Activated CD8-positive, alpha-beta T cell treated with anti-CD3 and anti-CD28 coated beads, Interleukin-2, amount 10 ng/mL, durations not matched to agents 7 days and 5 days (primary cell): ENCODE data around the gene PLXNC1. TPM values are rescaled to one million over a fixed set of nuclear protein-coding genes. Genes with fewer than 3 reads are reported as not detected.
A peak's percentile ranks its signal among the peaks of the same experiment; 100 is the strongest.

Experiments used
- ATAC-seq: fragments of 150-1000 bp; cut with Tn5 transposase; one replicate; pipeline ENCODE4 v1.10.0; 2021; ENCODE audit warnings: moderate library complexity
- CTCF ChIA-PET: fragments of 350-600 bp; sonication (Branson Sonifier 250); formaldehyde crosslinking; loops from one replicate; lab custom pipeline; 2021; ENCODE audit warnings: antibody characterized with exemption; lab: Charles Lee
- POLR2A ChIA-PET: fragments of 350-600 bp; sonication (Branson Sonifier 250); formaldehyde crosslinking; loops from one replicate; lab custom pipeline; 2021; ENCODE audit warnings: antibody characterized with exemption; lab: Charles Lee
- DNase-seq: peaks from one replicate; pipeline ENCODE4 v3.0.0-alpha.2; 2020
- H3K27ac Mint-ChIP-seq: one replicate; pipeline ENCODE4 v1.8.0; 2021; ENCODE audit warnings: mild to moderate bottlenecking, mixed read lengths
- H3K27me3 Mint-ChIP-seq: one replicate; pipeline ENCODE4 v1.8.0; 2021; ENCODE audit warnings: low read depth, mixed read lengths
- H3K36me3 Mint-ChIP-seq: one replicate; pipeline ENCODE4 v1.8.0; 2021; ENCODE audit warnings: low read depth, mixed read lengths
- H3K4me1 Mint-ChIP-seq: one replicate; pipeline ENCODE4 v1.8.0; 2021; ENCODE audit warnings: low read depth, mixed read lengths
- H3K4me3 Mint-ChIP-seq: one replicate; pipeline ENCODE4 v1.8.0; 2021; ENCODE audit warnings: mild to moderate bottlenecking, mixed read lengths
- H3K9me3 Mint-ChIP-seq: one replicate; pipeline ENCODE4 v1.8.0; 2022; ENCODE audit warnings: mixed read lengths; ENCODE audit not compliant: insufficient read depth
- total RNA-seq, 2 experiments: library from RNA; stranded (reverse); gene quantifications; one replicate each; pipeline ENCODE4 v1.2.3, GENCODE V29; 2021

Gene PLXNC1
- total RNA-seq, 2 experiments from 2014 or later: 43.8 to 45.6 TPM

DNA sequence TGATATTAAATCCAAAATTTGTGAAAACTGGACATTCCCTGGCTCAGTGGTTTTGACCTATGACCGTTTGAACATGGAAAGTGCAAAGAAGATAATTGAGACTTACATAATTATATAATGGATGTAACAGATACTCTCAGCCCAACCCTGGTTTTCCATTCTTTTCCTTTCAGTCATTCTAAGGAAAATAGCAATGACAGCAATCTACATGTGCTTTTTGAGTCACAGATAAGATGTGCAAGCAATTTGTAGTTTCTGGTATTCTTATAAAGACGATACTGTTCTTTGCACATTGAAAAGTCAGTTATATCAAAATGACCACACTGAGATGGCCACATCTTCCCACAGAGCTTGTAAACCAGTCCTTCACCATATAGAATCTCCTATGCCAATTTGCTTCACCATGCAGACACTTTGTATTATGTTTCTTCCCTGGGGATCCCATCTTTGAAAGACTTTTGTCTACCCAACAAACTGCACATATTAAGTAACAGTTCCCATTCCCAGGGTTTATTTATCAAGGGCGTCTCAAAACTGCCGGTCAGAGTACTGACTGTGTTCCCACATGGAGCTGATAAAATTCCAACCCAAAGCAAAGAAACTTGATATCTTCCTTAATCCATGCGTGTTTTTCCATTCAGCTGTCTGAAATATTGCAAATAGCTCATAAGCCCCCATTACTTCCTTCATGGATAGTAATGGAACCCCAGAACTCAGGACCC lies 34.8 kb downstream of the PLXNC1 start:
- Mint-ChIP-seq H3K9me3 (peaks cover 4% of the 10 kb centered on the region), H3K4me1 (peaks cover 29% of the 10 kb centered on the region), H3K36me3 (peaks cover 52% of the 10 kb centered on the region), H3K27ac (no peak overlapping the region), H3K4me3 (no peak overlapping the region), H3K27me3 (no peaks in the 10 kb centered on the region)
- DNase-seq: no peak
- ATAC-seq: no peak
- ChIA-PET CTCF (no interaction called here), POLR2A (no interaction called here)

DNA sequence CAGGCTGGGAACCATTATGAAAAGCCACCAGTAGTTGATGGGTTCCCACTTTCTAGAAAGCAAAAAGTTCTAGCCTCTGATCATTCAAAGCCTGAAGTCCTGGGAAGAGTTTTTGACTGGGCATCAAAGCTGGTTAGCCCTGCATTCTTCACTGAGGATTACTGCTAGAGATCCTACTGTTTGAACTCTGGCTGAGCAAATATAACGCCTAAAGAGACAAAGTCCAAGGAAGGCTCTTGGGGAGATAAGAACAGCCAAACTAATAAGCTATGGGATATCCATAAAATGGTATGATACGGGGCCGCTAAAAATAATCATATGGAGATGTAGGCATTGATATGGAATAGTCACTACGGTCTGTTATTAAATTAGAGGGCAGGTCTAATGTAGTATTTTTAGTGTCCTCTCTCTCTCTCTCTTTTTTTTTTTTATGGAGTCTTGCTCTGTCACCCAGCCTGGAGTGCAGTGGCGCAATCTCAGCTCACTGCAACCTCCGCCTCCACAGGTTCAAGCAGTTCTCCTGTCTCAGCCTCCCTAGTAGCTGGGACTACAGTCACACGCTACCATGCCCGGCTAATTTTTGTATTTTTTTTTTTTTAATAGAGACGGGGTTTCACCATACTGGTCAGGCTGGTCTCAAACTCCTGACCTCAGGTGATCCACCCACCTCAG lies 35.5 kb downstream of the PLXNC1 start:
- H3K27ac Mint-ChIP-seq: no peak overlapping the region
- POLR2A ChIA-PET: interaction anchor here (0.6 kb wide), 1 partner anchor 122 kb away, joined by 3 read pairs; no protein-coding TSS in a partner anchor
- no peak overlapping the region for H3K4me3 Mint-ChIP-seq
- peaks cover 28% of the 10 kb centered on the region for H3K4me1 Mint-ChIP-seq
- H3K9me3 Mint-ChIP-seq: no peaks in the 10 kb centered on the region
- H3K27me3 Mint-ChIP-seq: no peaks in the 10 kb centered on the region
- DNase-seq (no peak), ATAC-seq (no peak)
- H3K36me3 Mint-ChIP-seq: peaks cover 47% of the 10 kb centered on the region
- CTCF ChIA-PET: no interaction called here

- CTCF ChIA-PET: no interaction called here
- ATAC-seq (no peak), DNase-seq (no peak)
- Mint-ChIP-seq H3K9me3 (no peaks in the 10 kb centered on the region), H3K4me1 (peaks cover 21% of the 10 kb centered on the region), H3K27ac (no peak overlapping the region), H3K36me3 (peaks cover 35% of the 10 kb centered on the region), H3K4me3 (no peak overlapping the region), H3K27me3 (no peaks in the 10 kb centered on the region)
- POLR2A ChIA-PET: no interaction called here
Observed at GRCh38 chr12:94184995-94185719, 36.8 kb downstream of the PLXNC1 start.

DNA sequence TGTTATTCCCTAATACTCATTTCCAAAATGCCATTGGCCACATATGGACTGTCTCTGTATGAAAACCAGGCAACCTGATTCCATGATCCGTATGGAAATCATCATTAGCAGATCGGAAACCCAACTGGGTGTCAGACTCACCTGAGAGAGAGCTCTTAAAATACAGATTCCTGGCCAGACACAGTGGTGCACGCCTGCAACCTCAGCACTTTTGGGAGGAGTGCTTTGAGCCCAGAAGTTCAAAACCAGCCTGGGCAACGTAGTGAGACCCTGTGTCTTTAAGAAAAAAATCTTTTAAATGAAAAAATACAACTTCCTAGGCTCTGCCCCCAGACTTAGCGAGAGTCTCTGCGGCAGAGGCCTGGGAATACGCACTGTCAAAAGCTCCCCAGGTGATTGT lies 37.4 kb downstream of the PLXNC1 start:
- Mint-ChIP-seq H3K4me1 (peaks cover 18% of the 10 kb centered on the region), H3K9me3 (no peaks in the 10 kb centered on the region), H3K4me3 (no peak overlapping the region), H3K36me3 (peaks cover 29% of the 10 kb centered on the region), H3K27ac (no peak overlapping the region), H3K27me3 (no peaks in the 10 kb centered on the region)
- CTCF ChIA-PET: no interaction called here
- POLR2A ChIA-PET: no interaction called here
- DNase-seq (no peak), ATAC-seq (no peak)

- Mint-ChIP-seq H3K4me1 (peaks cover 16% of the 10 kb centered on the region), H3K9me3 (no peaks in the 10 kb centered on the region), H3K36me3 (peaks cover 25% of the 10 kb centered on the region), H3K27ac (no peak overlapping the region), H3K27me3 (no peaks in the 10 kb centered on the region), H3K4me3 (no peak overlapping the region)
- ChIA-PET CTCF (no interaction called here), POLR2A (no interaction called here)
- DNase-seq (no peak), ATAC-seq (no peak)
Observed at GRCh38 chr12:94186278-94187241, 38.2 kb downstream of the PLXNC1 start.

- no peaks in the 10 kb centered on the region for H3K9me3 Mint-ChIP-seq
- ChIA-PET CTCF (no interaction called here), POLR2A (no interaction called here)
- H3K36me3 Mint-ChIP-seq: peaks cover 30% of the 10 kb centered on the region
- H3K4me1 Mint-ChIP-seq: peaks cover 16% of the 10 kb centered on the region
- H3K27ac Mint-ChIP-seq: no peak overlapping the region
- H3K27me3 Mint-ChIP-seq: no peaks in the 10 kb centered on the region
- ATAC-seq: no peak
- no peak for DNase-seq
- no peak overlapping the region for H3K4me3 Mint-ChIP-seq
Observed at GRCh38 chr12:94187361-94187760, 39.0 kb downstream of the PLXNC1 start.

DNA sequence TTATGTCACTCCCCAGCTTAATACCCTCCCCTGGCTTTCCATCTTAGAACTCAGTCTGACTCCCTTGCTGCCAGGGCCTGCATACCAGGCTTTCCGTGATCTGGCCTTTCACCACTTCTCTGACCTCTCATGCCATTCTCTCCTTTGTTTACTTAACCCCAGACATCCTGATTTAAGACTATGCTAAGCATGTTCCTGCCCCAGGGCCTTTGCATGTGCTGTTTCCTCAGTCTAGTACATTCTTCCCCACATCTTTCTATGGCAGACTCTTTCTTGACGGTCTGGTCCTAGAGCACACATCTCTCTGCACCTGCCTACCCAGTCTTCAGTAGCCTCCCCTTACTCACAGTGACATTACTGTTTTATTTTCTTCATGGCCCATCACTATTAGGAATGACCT lies 42.2 kb downstream of the PLXNC1 start:
- POLR2A ChIA-PET: no interaction called here
- DNase-seq: no peak
- ATAC-seq: no peak
- CTCF ChIA-PET: no interaction called here
- Mint-ChIP-seq H3K27ac (no peak overlapping the region), H3K9me3 (no peaks in the 10 kb centered on the region), H3K4me1 (peaks cover 20% of the 10 kb centered on the region), H3K4me3 (no peak overlapping the region), H3K27me3 (no peaks in the 10 kb centered on the region), H3K36me3 (peaks cover 49% of the 10 kb centered on the region)

GRCh38 chr12:94191023-94191422 lies 42.6 kb downstream of the PLXNC1 start:
- Mint-ChIP-seq H3K27me3 (no peaks in the 10 kb centered on the region), H3K36me3 (peaks cover 51% of the 10 kb centered on the region), H3K9me3 (no peaks in the 10 kb centered on the region), H3K27ac (no peak overlapping the region), H3K4me3 (no peak overlapping the region), H3K4me1 (peaks cover 18% of the 10 kb centered on the region)
- ATAC-seq (no peak), DNase-seq (no peak)
- CTCF ChIA-PET: interaction anchor here (1.2 kb wide), 1 partner anchor 10 kb away, joined by 3 read pairs; no protein-coding TSS in a partner anchor
- POLR2A ChIA-PET: no interaction called here

GRCh38 chr12:94191811-94192210 lies 43.4 kb downstream of the PLXNC1 start:
- ChIA-PET POLR2A (no interaction called here), CTCF (interaction anchor here (1.2 kb wide), 1 partner anchor 11 kb away, joined by 3 read pairs; no protein-coding TSS in a partner anchor)
- Mint-ChIP-seq H3K4me3 (no peak overlapping the region), H3K4me1 (peaks cover 17% of the 10 kb centered on the region), H3K36me3 (peaks cover 48% of the 10 kb centered on the region), H3K27me3 (no peaks in the 10 kb centered on the region), H3K27ac (no peak overlapping the region), H3K9me3 (no peaks in the 10 kb centered on the region)
- DNase-seq (no peak), ATAC-seq (no peak)

DNA sequence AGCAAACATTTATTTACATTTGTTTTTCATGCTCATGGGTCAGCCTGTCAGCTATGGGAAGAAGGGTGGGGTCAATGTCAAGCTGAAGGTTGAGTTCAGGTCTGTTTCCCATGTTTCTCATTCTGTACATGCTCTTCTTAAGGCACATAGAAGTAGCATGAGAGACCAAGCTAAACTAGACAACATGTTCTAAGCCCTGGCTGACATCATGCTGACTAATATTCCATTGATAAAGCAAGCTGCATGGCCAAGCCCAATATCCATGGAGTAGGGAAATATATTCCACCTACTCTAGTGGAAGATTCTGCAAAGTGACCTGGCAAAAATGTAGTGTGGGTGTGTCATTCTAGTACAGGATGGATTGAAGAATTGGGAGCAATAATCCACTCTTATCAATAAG lies 44.1 kb downstream of the PLXNC1 start:
- peaks cover 17% of the 10 kb centered on the region for H3K4me1 Mint-ChIP-seq
- ChIA-PET CTCF (interaction anchor here (0.7 to 1.6 kb wide), 4 partner anchors 12 to 491 kb away, joined by 3 to 4 read pairs (median 3); no protein-coding TSS in a partner anchor), POLR2A (interaction anchor here (1.1 kb wide), 1 partner anchor 16 kb away, joined by 3 read pairs; no protein-coding TSS in a partner anchor)
- peaks cover 52% of the 10 kb centered on the region for H3K36me3 Mint-ChIP-seq
- no peaks in the 10 kb centered on the region for H3K9me3 Mint-ChIP-seq
- H3K4me3 Mint-ChIP-seq: no peak overlapping the region
- no peak overlapping the region for H3K27ac Mint-ChIP-seq
- H3K27me3 Mint-ChIP-seq: no peaks in the 10 kb centered on the region
- ATAC-seq (no peak), DNase-seq (no peak)

DNA sequence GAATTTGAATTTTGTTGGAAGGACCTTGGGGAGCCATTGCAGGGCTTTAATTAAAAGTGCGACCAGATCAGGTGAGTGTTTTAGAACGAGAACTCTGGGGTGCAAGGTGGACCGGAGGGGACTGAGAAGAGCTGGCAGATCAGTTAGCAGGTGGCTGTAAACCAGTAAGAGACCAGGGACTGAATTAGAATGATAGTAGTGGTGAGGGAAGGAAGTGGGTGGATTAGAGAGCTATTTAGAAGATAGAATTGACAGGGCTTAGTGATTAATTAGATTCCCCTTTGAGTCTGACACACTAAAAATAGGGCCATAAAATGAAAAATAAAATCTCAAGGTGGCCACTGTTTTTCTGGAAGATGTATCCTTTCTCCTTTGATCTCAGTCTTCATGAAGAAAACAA lies 44.8 kb downstream of the PLXNC1 start:
- H3K9me3 Mint-ChIP-seq: no peaks in the 10 kb centered on the region
- POLR2A ChIA-PET: interaction anchor here (1.1 kb wide), 1 partner anchor 15 kb away, joined by 3 read pairs; no protein-coding TSS in a partner anchor
- peaks cover 59% of the 10 kb centered on the region for H3K36me3 Mint-ChIP-seq
- ATAC-seq (no peak), DNase-seq (no peak)
- CTCF ChIA-PET: interaction anchor here (0.7 to 1.6 kb wide), 3 partner anchors 11 to 492 kb away, joined by 3 to 4 read pairs (median 3); no protein-coding TSS in a partner anchor
- H3K27me3 Mint-ChIP-seq: no peaks in the 10 kb centered on the region
- H3K4me3 Mint-ChIP-seq: no peak overlapping the region
- peaks cover 17% of the 10 kb centered on the region for H3K4me1 Mint-ChIP-seq
- peak overlapping the region; percentile 23 for H3K27ac Mint-ChIP-seq
